CD14-positive monocyte (primary cell): ENCODE results near the gene EGFR. TPM values are rescaled to one million over a fixed set of nuclear protein-coding genes. Genes with fewer than 3 reads are reported as not detected.

Source experiments
- DNase-seq, 3 donors: peaks; one replicate each; pipeline ENCODE4 v3.0.0-alpha.2; 2011 to 2022
- H2AFZ ChIP-seq: 2 replicates; pipeline ENCODE4 v1.6.0; 2012; ENCODE audit warnings: mild to moderate bottlenecking, low read depth, low read length, inconsistent platforms; ENCODE audit not compliant: insufficient read depth, poor library complexity, severe bottlenecking
- H3K27ac ChIP-seq, 2 donors: 1 replicate in 1 of 2; 2 replicates in 1 of 2; pipeline ENCODE4 v1.5.1; 2012 to 2013; ENCODE audit warnings: low read length in 2 of 2, control low read depth in 1 of 2, inconsistent platforms in 1 of 2, low read depth in 1 of 2, mild to moderate bottlenecking in 1 of 2
- H3K27me3 ChIP-seq, 2 donors: one replicate each; pipeline versions ENCODE4 v1.6.0 to v1.6.1; 2011 to 2013; ENCODE audit warnings: low read length in 2 of 2; ENCODE audit not compliant: control insufficient read depth in 2 of 2, insufficient read depth in 2 of 2
- H3K36me3 ChIP-seq, 2 donors: replicated peaks in 1 of 2; 1 replicate in 1 of 2; 2 replicates in 1 of 2; pipeline versions ENCODE4 v1.5.1 to v1.6.1; 2012 to 2013; ENCODE audit warnings: low read length in 2 of 2, control low read depth in 1 of 2, inconsistent platforms in 1 of 2, mild to moderate bottlenecking in 1 of 2; ENCODE audit not compliant: insufficient read depth in 2 of 2, control insufficient read depth in 1 of 2
- H3K4me1 ChIP-seq, 2 donors: 1 replicate in 1 of 2; 2 replicates in 1 of 2; pipeline versions ENCODE4 v1.5.1 to v1.6.1; 2012 to 2013; ENCODE audit warnings: low read length in 2 of 2, control low read depth in 1 of 2, inconsistent platforms in 1 of 2, mild to moderate bottlenecking in 1 of 2, moderate library complexity in 1 of 2; ENCODE audit not compliant: insufficient read depth in 2 of 2, control insufficient read depth in 1 of 2
- H3K4me2 ChIP-seq: replicated peaks from 2 replicates; pipeline ENCODE3; 2012; ENCODE audit warnings: low read length, moderate library complexity, mild to moderate bottlenecking; ENCODE audit not compliant: poor library complexity, severe bottlenecking; ENCODE audit errors: extremely low read depth
- H3K4me3 ChIP-seq, 3 experiments: fragments of 200-600 bp in 1 of 3; sonication (generic) in 1 of 3; replicated peaks in 1 of 3; 1 replicate in 2 of 3; 2 replicates in 1 of 3; pipeline ENCODE4 v1.5.1; 2011 to 2013; ENCODE audit warnings: low read length in 3 of 3, mild to moderate bottlenecking in 3 of 3, control low read depth in 2 of 3, low read depth in 2 of 3, inconsistent platforms in 1 of 3, moderate library complexity in 1 of 3
- H3K79me2 ChIP-seq: 2 replicates; pipeline ENCODE4 v1.6.0; 2012; ENCODE audit warnings: mild to moderate bottlenecking, control low read depth, inconsistent platforms, low read length, moderate library complexity; ENCODE audit not compliant: insufficient read depth
- H3K9ac ChIP-seq: 2 replicates; pipeline ENCODE4 v1.6.0; 2017; ENCODE audit warnings: low read length, mild to moderate bottlenecking; ENCODE audit not compliant: insufficient read depth, poor library complexity, severe bottlenecking
- H3K9me3 ChIP-seq, 2 donors: replicated peaks in 1 of 2; 1 replicate in 1 of 2; 2 replicates in 1 of 2; pipeline versions ENCODE4 v1.5.1 to v1.6.1; 2012 to 2013; ENCODE audit warnings: low read length in 2 of 2, control low read depth in 1 of 2; ENCODE audit not compliant: control insufficient read depth in 1 of 2, insufficient read depth in 1 of 2
- H4K20me1 ChIP-seq: 2 replicates; pipeline ENCODE4 v1.6.0; 2012; ENCODE audit warnings: mild to moderate bottlenecking, low read length, control low read depth, moderate library complexity; ENCODE audit not compliant: insufficient read depth
- H3K27ac Mint-ChIP-seq, 7 donors: one replicate each; pipeline ENCODE4 v1.8.0; 2020; ENCODE audit warnings: mild to moderate bottlenecking in 7 of 7, mixed read lengths in 7 of 7, moderate library complexity in 6 of 7, inconsistent platforms in 2 of 7
- H3K27me3 Mint-ChIP-seq, 3 donors: one replicate each; pipeline ENCODE4 v1.8.0; 2021 to 2022; ENCODE audit warnings: low read depth in 3 of 3, mild to moderate bottlenecking in 3 of 3, mixed read lengths in 3 of 3, moderate library complexity in 3 of 3, inconsistent platforms in 1 of 3
- H3K36me3 Mint-ChIP-seq, 2 donors: one replicate each; pipeline ENCODE4 v1.8.0; 2020; ENCODE audit warnings: mixed read lengths in 2 of 2, inconsistent platforms in 1 of 2, mild to moderate bottlenecking in 1 of 2
- H3K4me1 Mint-ChIP-seq: one replicate; pipeline ENCODE4 v1.8.0; 2020; ENCODE audit warnings: mild to moderate bottlenecking, mixed read lengths
- H3K4me3 Mint-ChIP-seq, 2 donors: one replicate each; pipeline ENCODE4 v1.8.0; 2020; ENCODE audit warnings: mild to moderate bottlenecking in 2 of 2, mixed read lengths in 2 of 2, moderate library complexity in 1 of 2
- H3K9me3 Mint-ChIP-seq, 7 donors: one replicate each; pipeline ENCODE4 v1.8.0; 2020 to 2022; ENCODE audit warnings: mixed read lengths in 7 of 7, mild to moderate bottlenecking in 6 of 7, moderate library complexity in 6 of 7, inconsistent platforms in 2 of 7
- WGBS: methylation state at CpG from one replicate; pipeline ENCODE4 v1.1.5; 2013; ENCODE audit warnings: missing lambda C conversion rate; ENCODE audit not compliant: insufficient coverage; 5-methylcytosine and 5-hydroxymethylcytosine counted together
- intact Hi-C, 2 donors: fragments of 100-400 bp; cut with micrococcal nuclease; formaldehyde crosslinking; loops; one replicate each; pipeline versions ENCODE4 v1.15.0 to v1.15.1; 2023
- polyA plus RNA-seq, 3 donors: library from polyadenylated mRNA; depleted of rRNA in 1 of 3; unstranded in 2 of 3; stranded (reverse) in 1 of 3; fragments of 300-500 nt in 2 of 3; fragments of >200 nt in 1 of 3; fragmentation: Illumina TruSeq in 2 of 3; gene quantifications; 1 replicate in 2 of 3; 2 replicates in 1 of 3; pipeline ENCODE4 v1.2.3, GENCODE V29; 2012 to 2021
- TF ChIP-seq, protein P1 (sequence below): fragments of 200-600 bp; IDR thresholded peaks from one replicate; pipeline ENCODE4 v1.8.0; 2022; ENCODE audit warnings: antibody characterized with exemption, mild to moderate bottlenecking

EGFR gene
- polyA plus RNA-seq, 3 donors: not detected

DNA sequence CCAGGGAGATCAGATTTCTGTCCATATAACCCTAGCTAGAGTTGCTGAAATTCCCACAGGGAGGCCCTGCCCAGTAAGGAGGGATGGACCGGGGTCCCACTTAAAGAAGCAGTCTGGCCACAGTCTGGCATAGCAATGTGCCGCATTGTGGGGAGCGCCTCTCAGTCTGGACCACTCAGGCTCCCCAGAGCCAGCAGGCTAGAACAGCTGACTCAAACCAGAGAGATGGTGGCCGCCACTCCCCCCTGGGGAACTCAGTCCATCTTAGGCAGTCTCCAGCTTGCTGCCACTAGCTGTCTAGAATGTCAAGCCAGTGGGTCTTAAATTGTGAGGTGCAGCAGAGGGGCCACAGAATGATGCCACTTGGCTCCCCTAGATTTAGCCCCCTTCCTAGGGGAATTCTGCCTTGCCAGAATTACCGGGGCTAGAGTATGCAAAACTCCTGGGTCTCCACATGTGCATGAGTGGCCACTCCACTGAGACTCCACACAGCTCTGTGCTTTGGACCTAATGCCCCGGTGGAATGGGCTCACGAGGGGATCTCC, 213.0 kb downstream of the EGFR start:
- Histone ChIP-seq H3K4me3 (no peak overlapping the region), H3K79me2 (no peaks in the 10 kb centered on the region), H4K20me1 (no peaks in the 10 kb centered on the region), H3K4me2 (no peak overlapping the region), H3K4me1 (no peaks in the 10 kb centered on the region), H3K9ac (no peak overlapping the region), H2AFZ (no peak overlapping the region), H3K27ac (no peak overlapping the region), H3K36me3 (no peaks in the 10 kb centered on the region), H3K9me3 (peaks cover 0 to 7% of the 10 kb centered on the region in 2 donors), H3K27me3 (no peaks in the 10 kb centered on the region)
- intact Hi-C loops: no loop called here
- H3K27me3 Mint-ChIP-seq: peaks cover 4 to 6% (median 5%) of the 10 kb centered on the region in 3 donors
- DNase-seq: no peak
- no peak overlapping the region for H3K4me3 Mint-ChIP-seq
- WGBS: 97% methylated on average over 7 of the region's 7 CpGs
- no peaks in the 10 kb centered on the region for H3K36me3 Mint-ChIP-seq
- peaks cover 2 to 15% (median 6%) of the 10 kb centered on the region in 7 donors for H3K9me3 Mint-ChIP-seq
- no peak overlapping the region for H3K27ac Mint-ChIP-seq
- TF ChIP-seq, protein P1, sequence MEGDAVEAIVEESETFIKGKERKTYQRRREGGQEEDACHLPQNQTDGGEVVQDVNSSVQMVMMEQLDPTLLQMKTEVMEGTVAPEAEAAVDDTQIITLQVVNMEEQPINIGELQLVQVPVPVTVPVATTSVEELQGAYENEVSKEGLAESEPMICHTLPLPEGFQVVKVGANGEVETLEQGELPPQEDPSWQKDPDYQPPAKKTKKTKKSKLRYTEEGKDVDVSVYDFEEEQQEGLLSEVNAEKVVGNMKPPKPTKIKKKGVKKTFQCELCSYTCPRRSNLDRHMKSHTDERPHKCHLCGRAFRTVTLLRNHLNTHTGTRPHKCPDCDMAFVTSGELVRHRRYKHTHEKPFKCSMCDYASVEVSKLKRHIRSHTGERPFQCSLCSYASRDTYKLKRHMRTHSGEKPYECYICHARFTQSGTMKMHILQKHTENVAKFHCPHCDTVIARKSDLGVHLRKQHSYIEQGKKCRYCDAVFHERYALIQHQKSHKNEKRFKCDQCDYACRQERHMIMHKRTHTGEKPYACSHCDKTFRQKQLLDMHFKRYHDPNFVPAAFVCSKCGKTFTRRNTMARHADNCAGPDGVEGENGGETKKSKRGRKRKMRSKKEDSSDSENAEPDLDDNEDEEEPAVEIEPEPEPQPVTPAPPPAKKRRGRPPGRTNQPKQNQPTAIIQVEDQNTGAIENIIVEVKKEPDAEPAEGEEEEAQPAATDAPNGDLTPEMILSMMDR: no peak
- no peaks in the 10 kb centered on the region for H3K4me1 Mint-ChIP-seq

DNA sequence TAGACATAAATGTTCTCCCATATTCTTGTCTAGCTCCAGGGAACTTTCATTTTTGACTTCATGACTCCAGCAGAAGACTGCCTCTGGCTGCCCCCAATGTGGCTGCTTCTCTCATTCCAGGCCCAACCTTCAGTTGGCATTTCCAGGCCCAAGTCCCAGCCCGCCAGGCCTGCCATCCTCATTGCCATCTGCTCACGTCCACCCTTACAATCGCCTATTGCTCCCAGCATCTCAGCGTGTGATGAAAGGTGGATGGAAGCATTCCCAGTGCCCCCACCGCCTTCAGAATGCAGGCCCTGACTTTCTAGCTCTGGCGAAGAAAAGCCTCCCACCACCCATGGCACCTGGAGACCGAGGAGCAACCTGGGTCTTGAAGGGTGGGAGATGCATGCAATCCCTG, 214.2 kb downstream of the EGFR start:
- Histone ChIP-seq H3K9me3 (peaks cover 0 to 7% of the 10 kb centered on the region in 2 donors), H3K36me3 (no peaks in the 10 kb centered on the region), H3K9ac (no peak overlapping the region), H3K4me3 (no peak overlapping the region), H2AFZ (no peak overlapping the region), H3K79me2 (no peaks in the 10 kb centered on the region), H3K4me2 (no peak overlapping the region), H4K20me1 (no peaks in the 10 kb centered on the region), H3K27me3 (no peaks in the 10 kb centered on the region), H3K27ac (no peak overlapping the region), H3K4me1 (no peaks in the 10 kb centered on the region)
- Mint-ChIP-seq H3K9me3 (peaks cover 0 to 15% (median 6%) of the 10 kb centered on the region in 7 donors), H3K27me3 (peaks cover 4 to 5% (median 5%) of the 10 kb centered on the region in 3 donors), H3K27ac (no peak overlapping the region), H3K4me1 (no peaks in the 10 kb centered on the region), H3K4me3 (no peak overlapping the region), H3K36me3 (no peaks in the 10 kb centered on the region)
- WGBS: no CpG with 5 or more reads among the region's 7 CpGs
- TF ChIP-seq, protein P1: no peak
- intact Hi-C loops: no loop called here
- DNase-seq: no peak
